NCI-H226 (cell line): ENCODE results near the gene SAMD4B.
A peak's percentile ranks its signal among the peaks of the same experiment; 100 is the strongest.

Source experiments
- DNase-seq: peaks from one replicate; pipeline ENCODE4 v3.0.0-alpha.2; 2015

Gene SAMD4B

GRCh38 chr19:39410017-39410830 lies 68.0 kb downstream of the SAMD4B start:
- no peak for DNase-seq

GRCh38 chr19:39410831-39411080 lies 68.5 kb downstream of the SAMD4B start:
- no peak for DNase-seq

- no peak for DNase-seq
Observed at GRCh38 chr19:39411081-39411831, 69.0 kb downstream of the SAMD4B start.

- peak; percentile 66 for DNase-seq
Observed at GRCh38 chr19:39411832-39412099, 69.5 kb downstream of the SAMD4B start.

- peak; percentile 96 for DNase-seq
Observed at GRCh38 chr19:39412100-39412866, 70.1 kb downstream of the SAMD4B start, which contains the start of gene PLEKHG2. Gene PLEKHG2 (plus strand): TSS chr19:39412669. CDS start chr19:39414087, 1,418 bp downstream.

GRCh38 chr19:39412867-39413271 lies 70.6 kb downstream of the SAMD4B start:
- no peak for DNase-seq

- no peak for DNase-seq
Observed at GRCh38 chr19:39413272-39413910, 71.2 kb downstream of the SAMD4B start.

GRCh38 chr19:39413911-39414608 lies 71.8 kb downstream of the SAMD4B start:
- no peak for DNase-seq

GRCh38 chr19:39415111-39416046 lies 73.2 kb downstream of the SAMD4B start:
- DNase-seq = no peak

- DNase-seq = no peak
Observed at GRCh38 chr19:39416152-39417120, 74.2 kb downstream of the SAMD4B start.

GRCh38 chr19:39417463-39418181 lies 75.4 kb downstream of the SAMD4B start:
- DNase-seq = no peak

- no peak for DNase-seq
Observed at GRCh38 chr19:39419003-39419402, 76.8 kb downstream of the SAMD4B start.

GRCh38 chr19:39420769-39421168 lies 78.5 kb downstream of the SAMD4B start:
- no peak for DNase-seq

- no peak for DNase-seq
Observed at GRCh38 chr19:39422020-39422419, 79.8 kb downstream of the SAMD4B start.

- no peak for DNase-seq
Observed at GRCh38 chr19:39423258-39424086, 81.3 kb downstream of the SAMD4B start.

- no peak for DNase-seq
Observed at GRCh38 chr19:39424934-39425333, 82.7 kb downstream of the SAMD4B start.

GRCh38 chr19:39425744-39426143 lies 83.5 kb downstream of the SAMD4B start:
- DNase-seq = no peak

GRCh38 chr19:39426170-39426569 lies 83.9 kb downstream of the SAMD4B start:
- no peak for DNase-seq

- DNase-seq = no peak
Observed at GRCh38 chr19:39427707-39428106, 85.5 kb downstream of the SAMD4B start.
